ENCODE data around the gene CEMP1. TPM values are rescaled to one million over a fixed set of nuclear protein-coding genes. Genes with fewer than 3 reads are reported as not detected.
"Not testable (repeated sequence)": the region's sequence is repeated elsewhere in the genome, so short reads cannot be mapped to it uniquely, and the experiment has no call there.

Gene CEMP1
- 1 to 10 TPM in 1 of 2 donors, under 1 TPM in 1; 0.52 to 1.3 TPM for total RNA-seq

- DNase-seq = no peak
- peaks cover 16% of the 10 kb centered on the region for H3K4me1 ChIP-seq
- H3K27me3 ChIP-seq = no peaks in the 10 kb centered on the region
- H3K36me3 ChIP-seq (replicated peaks in 1 of 2; ENCODE audit: insufficient read depth in 1 of 2, low read depth in 2 of 2) = no peaks in the 10 kb centered on the region
- TF ChIP-seq CTCF (IDR thresholded peaks at IDR 0.05) (no peak), POLR2A (IDR thresholded peaks at IDR 0.05) (no peak)
- peak within 1 kb of the TSS; percentile 88 to 97 (median 94) for H3K27ac ChIP-seq
- peak; percentile 0 for ATAC-seq
- H3K9me3 ChIP-seq = no peaks in the 10 kb centered on the region
- intact Hi-C loops (cut with DNase I) = loop anchor here (10.0 kb wide), 1 partner anchor 63 kb away; no protein-coding TSS in a partner anchor
- WGBS, 2 donors = 14 to 18% methylated on average over 11 of the region's 11 CpGs
- H3K4me3 ChIP-seq = peak within 1 kb of the TSS; percentile 4 to 52
Observed at GRCh38 chr16:2531371-2531695, at the start of gene CEMP1. TSS of gene CEMP1 (minus strand) at chr16:2531408. CDS start at chr16:2531073, 335 bp downstream.

- DNase-seq; H3K4me3 ChIP-seq; H3K27me3 ChIP-seq; H3K36me3 ChIP-seq (replicated peaks in 1 of 2; ENCODE audit: insufficient read depth in 1 of 2, low read depth in 2 of 2); intact Hi-C loops (cut with DNase I); H3K9me3 ChIP-seq; H3K27ac ChIP-seq; H3K4me1 ChIP-seq; ATAC-seq: not testable (repeated sequence)
- no CpG with 5 or more reads among the region's 21 CpGs for WGBS, 2 donors
Observed at GRCh38 chr16:2580818-2581217, 49.6 kb upstream of the CEMP1 start.

GRCh38 chr16:2580143-2580542, 48.9 kb upstream of the CEMP1 start:
- ATAC-seq; H3K36me3 ChIP-seq (replicated peaks in 1 of 2; ENCODE audit: insufficient read depth in 1 of 2, low read depth in 2 of 2); H3K27me3 ChIP-seq; DNase-seq; H3K4me3 ChIP-seq; H3K4me1 ChIP-seq; intact Hi-C loops (cut with DNase I); H3K9me3 ChIP-seq; H3K27ac ChIP-seq: not testable (repeated sequence)
- 100% methylated on average over 1 of the region's 11 CpGs; no CpG with 5 or more reads in 1 of the 2 donors for WGBS, 2 donors

- ATAC-seq; H3K27ac ChIP-seq; H3K4me3 ChIP-seq; H3K27me3 ChIP-seq; H3K36me3 ChIP-seq (replicated peaks in 1 of 2; ENCODE audit: insufficient read depth in 1 of 2, low read depth in 2 of 2); H3K4me1 ChIP-seq; H3K9me3 ChIP-seq; intact Hi-C loops (cut with DNase I); DNase-seq: not testable (repeated sequence)
- WGBS, 2 donors = no CpG with 5 or more reads among the region's 12 CpGs
Observed at GRCh38 chr16:2578905-2579304, 47.7 kb upstream of the CEMP1 start.

- DNase-seq; H3K27me3 ChIP-seq; H3K27ac ChIP-seq; ATAC-seq; H3K36me3 ChIP-seq (replicated peaks in 1 of 2; ENCODE audit: insufficient read depth in 1 of 2, low read depth in 2 of 2); H3K4me3 ChIP-seq; intact Hi-C loops (cut with DNase I); H3K4me1 ChIP-seq; H3K9me3 ChIP-seq: not testable (repeated sequence)
- WGBS, 2 donors = 67% methylated on average over 3 of the region's 26 CpGs; no CpG with 5 or more reads in 1 of the 2 donors
Observed at GRCh38 chr16:2577044-2577443, 45.8 kb upstream of the CEMP1 start.

GRCh38 chr16:2575839-2576238, 44.6 kb upstream of the CEMP1 start:
- H3K9me3 ChIP-seq; H3K4me1 ChIP-seq; intact Hi-C loops (cut with DNase I); H3K36me3 ChIP-seq (replicated peaks in 1 of 2; ENCODE audit: insufficient read depth in 1 of 2, low read depth in 2 of 2); H3K27me3 ChIP-seq; H3K4me3 ChIP-seq; DNase-seq; ATAC-seq; H3K27ac ChIP-seq: not testable (repeated sequence)
- 97% methylated on average over 11 of the region's 21 CpGs; no CpG with 5 or more reads in 1 of the 2 donors for WGBS, 2 donors

GRCh38 chr16:2572704-2573103, 41.5 kb upstream of the CEMP1 start:
- DNase-seq; H3K36me3 ChIP-seq (replicated peaks in 1 of 2; ENCODE audit: insufficient read depth in 1 of 2, low read depth in 2 of 2); H3K27me3 ChIP-seq; H3K4me1 ChIP-seq; intact Hi-C loops (cut with DNase I); H3K4me3 ChIP-seq; H3K9me3 ChIP-seq; ATAC-seq; H3K27ac ChIP-seq: not testable (repeated sequence)
- no CpG with 5 or more reads among the region's 6 CpGs for WGBS, 2 donors

GRCh38 chr16:2568573-2568972, 37.4 kb upstream of the CEMP1 start:
- H3K36me3 ChIP-seq (replicated peaks in 1 of 2; ENCODE audit: insufficient read depth in 1 of 2, low read depth in 2 of 2); H3K4me3 ChIP-seq; H3K4me1 ChIP-seq; H3K27ac ChIP-seq; H3K27me3 ChIP-seq; DNase-seq; intact Hi-C loops (cut with DNase I); H3K9me3 ChIP-seq: not testable (repeated sequence)
- ATAC-seq = peak; percentile 54
- WGBS, 2 donors = no CpG with 5 or more reads among the region's 11 CpGs

- H3K9me3 ChIP-seq; H3K4me1 ChIP-seq; H3K36me3 ChIP-seq (replicated peaks in 1 of 2; ENCODE audit: insufficient read depth in 1 of 2, low read depth in 2 of 2); H3K4me3 ChIP-seq; H3K27me3 ChIP-seq; H3K27ac ChIP-seq; intact Hi-C loops (cut with DNase I); DNase-seq: not testable (repeated sequence)
- peak; percentile 22 for ATAC-seq
- no CpG with 5 or more reads among the region's 6 CpGs for WGBS, 2 donors
Observed at GRCh38 chr16:2567506-2567905, 36.3 kb upstream of the CEMP1 start.

Measured in body of pancreas (tissue), 4 donors.